GM19240 (cell line): ENCODE data around the gene SPG11.
"Not testable (repeated sequence)": the region's sequence is repeated elsewhere in the genome, so short reads cannot be mapped to it uniquely, and the experiment has no call there.

Source experiments
- DNase-seq: peaks from one replicate; pipeline ENCODE4 v3.0.0; 2011; ENCODE audit warnings: low spot score; ENCODE audit not compliant: insufficient read length

Gene SPG11

GRCh38 chr15:44568338-44568737 is 95.1 kb downstream of the SPG11 start:
- DNase-seq: no peak

- DNase-seq: no peak
These were observed 97.3 kb downstream of the SPG11 start for GRCh38 chr15:44566155-44566540.

- no peak for DNase-seq
These were observed 97.9 kb downstream of the SPG11 start for GRCh38 chr15:44565387-44566154.

- DNase-seq: not testable (repeated sequence)
These were observed 102.5 kb downstream of the SPG11 start for GRCh38 chr15:44560926-44561325.

- DNase-seq: no peak
These were observed 108.3 kb downstream of the SPG11 start for GRCh38 chr15:44554934-44555723.

- no peak for DNase-seq
These were observed 112.7 kb downstream of the SPG11 start for GRCh38 chr15:44550734-44551133.

GRCh38 chr15:44550256-44550655 is 113.2 kb downstream of the SPG11 start:
- DNase-seq: no peak

GRCh38 chr15:44549152-44549551 is 114.3 kb downstream of the SPG11 start:
- DNase-seq: not testable (repeated sequence)

GRCh38 chr15:44545913-44546802 is 117.3 kb downstream of the SPG11 start:
- DNase-seq: no peak

- not testable (repeated sequence) for DNase-seq
These were observed 118.7 kb downstream of the SPG11 start for GRCh38 chr15:44544745-44545144.

GRCh38 chr15:44542596-44542995 is 120.9 kb downstream of the SPG11 start:
- no peak for DNase-seq

GRCh38 chr15:44541282-44541958 is 122.0 kb downstream of the SPG11 start:
- DNase-seq: no peak

- no peak for DNase-seq
These were observed 125.7 kb downstream of the SPG11 start for GRCh38 chr15:44537735-44538240.

GRCh38 chr15:44536962-44537734 is 126.3 kb downstream of the SPG11 start, which contains the start of gene EIF3J:
Gene EIF3J (plus strand): TSS chr15:44537147. CDS start chr15:44537195, 48 bp downstream.
- DNase-seq: peak; percentile 72

GRCh38 chr15:44536302-44536961 is 127.0 kb downstream of the SPG11 start:
- peak; percentile 11 for DNase-seq

GRCh38 chr15:44535523-44536301 is 127.8 kb downstream of the SPG11 start:
- DNase-seq: no peak

- DNase-seq: no peak
These were observed 128.4 kb downstream of the SPG11 start for GRCh38 chr15:44535092-44535491.

GRCh38 chr15:44532689-44533088 is 130.8 kb downstream of the SPG11 start:
- DNase-seq: no peak

- DNase-seq: not testable (repeated sequence)
These were observed 131.2 kb downstream of the SPG11 start for GRCh38 chr15:44532275-44532674.
